Measurements from ENCODE around the gene IMPDH1.

Gene IMPDH1

GRCh38 chr7:128387216-128388144 is 22.3 kb downstream of the IMPDH1 start:
- peak; percentile 63 to 66 for DNase-seq (ENCODE audit: low read depth in 2 of 2)

GRCh38 chr7:128385988-128386925 is 23.5 kb downstream of the IMPDH1 start:
- DNase-seq (ENCODE audit: low read depth in 2 of 2) = no peak

DNA sequence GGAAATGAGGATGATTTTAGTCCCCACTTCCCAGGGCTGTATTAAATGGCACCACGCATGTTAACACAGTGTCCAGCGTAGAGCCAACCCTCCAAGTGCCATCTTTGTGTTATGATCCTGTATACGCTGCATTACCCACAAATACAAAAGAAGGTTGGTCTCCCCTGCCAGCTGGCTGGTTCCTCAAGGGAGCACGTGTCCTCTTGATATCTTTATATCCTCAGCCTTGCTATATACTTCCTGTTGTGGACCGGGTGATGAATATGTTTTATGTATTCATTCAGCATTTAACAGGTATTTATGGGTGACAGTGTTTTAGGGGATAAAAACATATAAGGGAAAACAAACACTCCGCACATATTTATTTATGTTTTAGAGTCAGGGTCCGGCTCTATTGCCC is 25.1 kb downstream of the IMPDH1 start:
- DNase-seq (ENCODE audit: low read depth in 2 of 2) = no peak

GRCh38 chr7:128383776-128384175 is 26.0 kb downstream of the IMPDH1 start:
- no peak for DNase-seq (ENCODE audit: low read depth in 2 of 2)

- DNase-seq (ENCODE audit: low read depth in 2 of 2) = peak in 1 of 2 donors; percentile 28
These were observed 28.5 kb downstream of the IMPDH1 start for GRCh38 chr7:128381161-128381821.

- no peak for DNase-seq (ENCODE audit: low read depth in 2 of 2)
These were observed 29.2 kb downstream of the IMPDH1 start for GRCh38 chr7:128380483-128381106.

GRCh38 chr7:128379900-128380479 is 29.8 kb downstream of the IMPDH1 start:
- DNase-seq (ENCODE audit: low read depth in 2 of 2) = no peak

- DNase-seq (ENCODE audit: low read depth in 2 of 2) = no peak
These were observed 31.1 kb downstream of the IMPDH1 start for GRCh38 chr7:128378637-128379036.

- DNase-seq (ENCODE audit: low read depth in 2 of 2) = no peak
These were observed 33.7 kb downstream of the IMPDH1 start for GRCh38 chr7:128376077-128376476.

GRCh38 chr7:128374041-128374440 is 35.7 kb downstream of the IMPDH1 start:
- DNase-seq (ENCODE audit: low read depth in 2 of 2) = no peak

DNA sequence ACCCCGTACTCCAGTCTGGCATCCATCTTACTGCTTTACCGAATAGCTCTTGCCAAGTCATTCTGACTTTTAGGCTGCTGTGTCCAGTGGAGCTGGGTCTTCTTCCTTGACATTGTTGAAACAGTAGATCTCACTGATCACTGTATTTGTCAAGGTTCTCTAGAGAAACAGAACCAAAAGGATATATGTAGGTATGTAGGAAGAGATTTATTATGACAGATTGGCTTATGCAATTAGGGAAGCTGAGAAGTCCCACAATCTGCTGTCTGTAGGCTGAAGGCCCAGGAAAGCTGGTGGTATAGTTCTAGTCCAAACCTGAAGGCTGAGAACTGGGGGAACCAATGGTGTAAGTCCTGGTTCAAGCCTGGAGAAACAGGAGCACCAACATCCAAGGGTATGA is 36.2 kb downstream of the IMPDH1 start:
- no peak for DNase-seq (ENCODE audit: low read depth in 2 of 2)

DNA sequence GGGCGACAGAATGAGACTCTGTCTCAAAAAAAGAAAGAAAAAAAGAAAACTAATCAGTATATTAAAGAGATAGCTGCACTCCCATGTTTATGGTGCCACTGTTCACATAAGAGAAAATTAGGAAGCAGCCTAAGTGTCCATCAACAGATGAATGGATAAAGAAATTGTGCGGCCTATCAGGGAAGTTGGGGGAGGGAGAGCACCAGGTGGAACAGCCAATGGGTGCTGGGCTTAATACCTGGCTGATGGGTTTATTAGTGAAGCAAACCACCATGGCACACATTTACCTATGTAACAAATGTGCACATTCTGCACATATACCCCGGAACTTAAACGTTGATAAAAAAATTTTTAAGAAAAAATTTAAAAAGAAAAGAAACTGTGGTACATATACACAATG is 39.3 kb downstream of the IMPDH1 start:
- DNase-seq (ENCODE audit: low read depth in 2 of 2) = no peak

DNA sequence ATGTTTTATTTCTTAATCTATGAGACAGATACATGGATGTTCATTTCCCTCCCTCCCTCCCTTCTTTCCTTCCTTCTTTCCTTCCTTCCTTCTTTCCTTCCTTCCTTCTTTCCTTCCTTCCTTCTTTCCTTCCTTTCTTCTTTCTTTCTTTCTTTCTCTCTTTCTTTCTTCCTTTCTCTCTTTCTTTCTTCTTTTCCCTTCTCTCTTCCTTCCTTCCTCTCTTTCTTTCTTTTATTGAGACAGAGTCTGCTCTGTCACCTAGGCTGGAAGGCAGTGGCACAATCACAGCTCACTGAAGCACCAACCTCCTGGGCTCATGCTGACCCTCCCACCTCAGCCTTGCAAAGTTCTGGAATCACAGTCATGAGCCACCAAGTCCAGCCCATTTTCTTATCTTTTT is 42.8 kb downstream of the IMPDH1 start:
- no peak for DNase-seq (ENCODE audit: low read depth in 2 of 2)

DNA sequence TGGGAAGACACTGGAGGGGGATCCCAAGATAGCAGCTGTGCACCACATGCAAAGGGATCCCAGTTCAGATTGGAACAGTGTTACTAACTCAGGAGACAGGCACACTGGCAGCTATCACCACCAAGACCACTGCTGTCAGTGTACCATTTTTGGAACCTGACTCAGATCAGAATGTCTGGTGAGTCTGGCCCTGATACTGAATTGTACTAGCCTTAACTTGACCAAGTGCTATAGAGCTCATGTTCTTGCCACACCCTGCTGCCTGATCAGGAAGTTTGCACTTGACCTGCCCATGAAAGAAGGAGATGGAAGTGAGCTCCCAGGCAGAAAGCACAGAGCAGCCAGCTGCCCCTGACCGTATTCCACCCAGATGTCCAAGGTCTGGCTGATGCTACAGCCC is 43.5 kb downstream of the IMPDH1 start:
- DNase-seq (ENCODE audit: low read depth in 2 of 2) = no peak

DNA sequence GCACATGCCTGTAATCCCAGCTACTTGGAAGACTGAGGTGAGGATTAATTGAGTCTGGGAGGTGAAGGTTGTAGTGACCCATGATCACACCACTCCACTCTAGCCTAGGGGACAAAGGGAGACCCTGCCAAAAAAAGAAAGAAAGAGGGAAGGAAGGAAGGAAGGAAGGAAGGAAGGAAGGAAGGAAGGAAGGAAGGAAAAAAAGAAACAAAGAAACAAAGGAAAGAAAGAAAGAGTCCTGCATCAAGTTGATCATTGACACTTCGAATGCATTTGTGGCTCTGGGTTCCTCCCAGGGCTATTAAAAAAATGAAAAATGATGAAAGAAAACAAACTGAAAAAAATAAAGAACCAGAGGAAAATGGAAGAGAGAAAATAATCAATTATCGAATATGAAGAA is 44.4 kb downstream of the IMPDH1 start:
- DNase-seq (ENCODE audit: low read depth in 2 of 2) = no peak

DNA sequence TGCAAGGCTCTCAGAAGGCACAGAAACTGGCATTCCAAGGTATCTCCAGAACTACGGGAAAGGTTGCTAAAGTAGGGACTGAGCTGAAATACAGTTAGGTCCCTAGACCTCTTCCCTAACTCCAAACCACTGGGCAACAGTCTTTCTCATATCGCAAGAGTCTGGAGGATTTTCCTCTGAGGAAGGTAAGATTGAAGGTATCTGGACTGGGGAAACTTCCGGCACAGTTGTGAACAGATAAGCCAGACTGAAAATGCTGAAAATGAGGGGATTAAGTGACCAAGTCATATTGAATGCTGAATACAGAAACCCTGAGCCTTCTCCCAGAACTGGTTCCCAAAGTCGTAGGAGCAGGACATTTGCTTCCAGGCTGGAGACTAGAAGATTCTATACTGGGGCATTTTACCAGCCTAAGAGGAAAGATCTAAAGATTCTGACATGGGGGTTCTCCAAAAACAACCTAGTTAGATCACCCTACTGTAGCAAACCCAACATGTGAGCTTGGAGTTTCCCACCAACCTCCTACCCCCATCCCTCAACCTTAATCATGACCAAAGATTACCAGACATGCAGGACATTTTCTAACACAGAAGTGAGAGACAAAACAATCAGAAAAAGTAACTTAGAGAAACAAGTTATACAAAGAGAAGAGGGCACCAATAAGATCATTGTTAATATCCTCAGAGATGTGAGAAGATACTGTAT is 45.5 kb downstream of the IMPDH1 start:
- DNase-seq (ENCODE audit: low read depth in 2 of 2) = no peak

- no peak for DNase-seq (ENCODE audit: low read depth in 2 of 2)
These were observed 46.5 kb downstream of the IMPDH1 start for GRCh38 chr7:128363261-128363721.

- no peak for DNase-seq (ENCODE audit: low read depth in 2 of 2)
These were observed 47.1 kb downstream of the IMPDH1 start for GRCh38 chr7:128362670-128363069.

GRCh38 chr7:128361411-128362379 is 48.1 kb downstream of the IMPDH1 start, which contains the start of gene PRRT4:
TSS of gene PRRT4 (minus strand) at chr7:128361690.
- peak; percentile 36 to 43 for DNase-seq (ENCODE audit: low read depth in 2 of 2)
